ENCODE measurements around the gene VIPR2. TPM values are rescaled to one million over a fixed set of nuclear protein-coding genes. Genes with fewer than 3 reads are reported as not detected.

Gene VIPR2
- total and polyA plus RNA-seq, 2 experiments from 2014 or later: 1.3 to 2.7 TPM

DNA sequence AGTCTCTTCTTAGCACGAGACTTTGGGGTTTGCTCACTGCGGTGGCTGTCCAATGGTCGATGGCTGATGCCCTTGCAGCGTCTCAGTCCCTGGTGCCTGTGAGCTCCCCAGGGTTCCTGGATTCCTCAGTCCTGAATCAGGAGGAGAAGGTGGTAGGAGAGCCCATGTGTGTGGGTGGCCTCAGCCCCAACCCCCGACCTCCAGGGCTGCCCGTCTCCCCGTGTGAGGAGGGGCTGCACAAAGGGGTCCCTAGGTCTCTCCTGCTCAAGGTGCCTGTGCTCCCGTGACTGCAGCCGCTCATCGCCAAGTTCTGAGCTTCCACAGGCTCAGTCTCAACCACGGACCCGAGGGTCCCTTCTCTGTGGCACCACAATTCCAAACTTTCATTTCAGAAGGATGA is 142.9 kb downstream of the VIPR2 start:
- Histone ChIP-seq H3K4me1 (ENCODE audit: insufficient read depth) (peaks cover 6% of the 10 kb centered on the region), H3K9me2 (ENCODE audit: insufficient read depth) (no peaks in the 10 kb centered on the region), H3K27me3 (ENCODE audit: insufficient read depth) (peaks cover 9% of the 10 kb centered on the region), H3F3A (replicated peaks; ENCODE audit: low read depth) (no peaks in the 10 kb centered on the region), H3K27ac (ENCODE audit: low read depth) (no peak overlapping the region), H3K4me3 (no peak overlapping the region), H4K20me1 (replicated peaks; ENCODE audit: insufficient read depth) (no peaks in the 10 kb centered on the region), H3K4me2 (no peak overlapping the region), H3K79me2 (replicated peaks; ENCODE audit: insufficient read depth) (no peaks in the 10 kb centered on the region), H3K36me3 (ENCODE audit: insufficient read depth) (no peaks in the 10 kb centered on the region), H2AFZ (0 out of 2 replicates have a peak overlapping the region, but pooled peaks have one; percentile 91)
- Mint-ChIP-seq H3K27ac (no peak overlapping the region), H3K9me3 (peaks cover 65% of the 10 kb centered on the region), H3K36me3 (ENCODE audit: low read depth) (peaks cover 17% of the 10 kb centered on the region), H3K27me3 (ENCODE audit: insufficient read depth, low read depth, poor library complexity) (peaks cover 13% of the 10 kb centered on the region), H3K4me3 (no peak overlapping the region), H3K4me1 (no peaks in the 10 kb centered on the region; the same call in 2 of the 3 replicates)
- ATAC-seq: no peak
- DNase-seq (ENCODE audit: low spot score): no peak
- TF ChIP-seq EZH2phosphoT487 (IDR thresholded peaks at IDR 0.05; ENCODE audit: unreplicated experiment): no peak
- TF ChIP-seq JUNB (IDR thresholded peaks at IDR 0.05; ENCODE audit: unreplicated experiment): no peak
- TF ChIP-seq POLR2AphosphoS5 (IDR thresholded peaks at IDR 0.05; ENCODE audit: low read depth): no peak
- TF ChIP-seq EZH2 (IDR thresholded peaks at IDR 0.05; ENCODE audit: low read depth, unreplicated experiment): no peak
- no peak for TF ChIP-seq ZNF331 (CRISPR knock-in tag; IDR thresholded peaks at IDR 0.05; ENCODE audit: low read depth)
- no peak for TF ChIP-seq NANOG (IDR thresholded peaks at IDR 0.05; ENCODE audit: borderline replicate concordance)
- no peak for TF ChIP-seq CTCF (conservative IDR thresholded peaks at IDR 0.05; ENCODE audit: low read depth in 2 of 2)
- no peak for TF ChIP-seq CREB1 (CRISPR knock-in tag; IDR thresholded peaks at IDR 0.05; ENCODE audit: low read depth)
- no peak for TF ChIP-seq REST (IDR thresholded peaks at IDR 0.05; ENCODE audit: unreplicated experiment)
- no peak for TF ChIP-seq STAT1 (IDR thresholded peaks at IDR 0.05; ENCODE audit: unreplicated experiment)

GRCh38 chr7:159000859-159001435 is 143.7 kb downstream of the VIPR2 start:
- peak; percentile 61 for ATAC-seq
- H3K27me3 ChIP-seq (ENCODE audit: insufficient read depth): peaks cover 18% of the 10 kb centered on the region
- TF ChIP-seq CTCF (conservative IDR thresholded peaks at IDR 0.05; ENCODE audit: low read depth in 2 of 2): peak; percentile 45 to 50
- TF ChIP-seq CREB1 (CRISPR knock-in tag; IDR thresholded peaks at IDR 0.05; ENCODE audit: low read depth): no peak
- TF ChIP-seq EZH2phosphoT487 (IDR thresholded peaks at IDR 0.05; ENCODE audit: unreplicated experiment): no peak
- TF ChIP-seq STAT1 (IDR thresholded peaks at IDR 0.05; ENCODE audit: unreplicated experiment): no peak
- TF ChIP-seq JUNB (IDR thresholded peaks at IDR 0.05; ENCODE audit: unreplicated experiment): no peak

More at GRCh38 chr7:159000859-159001435, 143.7 kb downstream of the VIPR2 start:
- Histone ChIP-seq H3F3A (replicated peaks; ENCODE audit: low read depth) (no peaks in the 10 kb centered on the region), H3K79me2 (replicated peaks; ENCODE audit: insufficient read depth) (no peaks in the 10 kb centered on the region), H3K9me2 (ENCODE audit: insufficient read depth) (no peaks in the 10 kb centered on the region), H2AFZ (peak overlapping the region; percentile 91), H4K20me1 (replicated peaks; ENCODE audit: insufficient read depth) (no peaks in the 10 kb centered on the region), H3K4me3 (no peak overlapping the region), H3K36me3 (ENCODE audit: insufficient read depth) (no peaks in the 10 kb centered on the region), H3K27ac (ENCODE audit: low read depth) (no peak overlapping the region), H3K4me2 (no peak overlapping the region), H3K4me1 (ENCODE audit: insufficient read depth) (peaks cover 6% of the 10 kb centered on the region)
- Mint-ChIP-seq H3K27me3 (ENCODE audit: insufficient read depth, low read depth, poor library complexity) (peaks cover 13% of the 10 kb centered on the region), H3K27ac (no peak overlapping the region), H3K4me3 (no peak overlapping the region), H3K4me1 (no peaks in the 10 kb centered on the region; the same call in 2 of the 3 replicates), H3K9me3 (peaks cover 67% of the 10 kb centered on the region), H3K36me3 (ENCODE audit: low read depth) (peaks cover 17% of the 10 kb centered on the region)
- DNase-seq (ENCODE audit: low spot score): peak; percentile 80

Measured in GM23338 (cell line).